NCI-H69 (cell line): Measurements from ENCODE around the gene ANKRD40.
"Not testable (repeated sequence)": the region's sequence is repeated elsewhere in the genome, so short reads cannot be mapped to it uniquely, and the experiment has no call there.

ENCODE experiments used
- DNase-seq: peaks from one replicate; lab custom pipeline; 2025; lab: John Stamatoyannopoulos, UW

ANKRD40 gene

DNA sequence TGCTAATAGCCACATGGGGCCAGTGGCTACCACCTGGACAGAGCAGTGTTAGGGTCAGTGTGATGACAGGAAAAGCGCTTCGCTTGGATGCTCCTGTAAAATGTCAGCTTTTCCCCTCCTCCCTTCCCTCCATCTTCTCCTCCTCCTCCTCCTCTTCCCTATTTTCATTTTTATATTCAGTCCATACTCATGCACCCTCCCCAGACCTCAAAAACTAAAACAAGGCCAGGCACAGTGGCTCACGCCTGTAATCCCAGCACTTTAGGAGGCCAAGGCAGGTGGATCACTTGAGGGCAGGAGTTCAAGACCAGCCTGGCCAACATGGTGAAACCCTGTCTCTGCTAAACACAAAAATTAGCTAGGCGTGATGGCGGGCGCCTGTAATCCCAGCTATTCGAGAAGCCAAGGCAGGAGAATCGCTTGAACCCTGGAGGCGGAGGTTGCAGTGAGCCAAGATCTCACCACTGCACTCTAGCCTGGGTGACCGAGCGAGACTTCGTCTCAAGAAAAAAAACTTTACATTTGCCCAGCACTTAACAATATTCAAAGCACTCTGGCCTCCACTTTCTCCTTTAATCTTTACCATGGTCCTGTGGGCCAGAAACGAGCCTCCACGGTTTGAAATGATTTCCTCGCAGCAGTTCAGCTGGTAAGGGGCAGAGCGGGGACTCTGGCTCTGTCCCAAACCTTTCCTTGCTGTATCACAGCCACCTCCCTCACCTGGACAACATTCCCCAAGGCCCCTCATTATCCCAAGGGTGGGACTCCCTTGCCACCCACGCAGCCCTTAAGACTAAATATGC, 21.8 kb downstream of the ANKRD40 start:
- DNase-seq = no peak

DNA sequence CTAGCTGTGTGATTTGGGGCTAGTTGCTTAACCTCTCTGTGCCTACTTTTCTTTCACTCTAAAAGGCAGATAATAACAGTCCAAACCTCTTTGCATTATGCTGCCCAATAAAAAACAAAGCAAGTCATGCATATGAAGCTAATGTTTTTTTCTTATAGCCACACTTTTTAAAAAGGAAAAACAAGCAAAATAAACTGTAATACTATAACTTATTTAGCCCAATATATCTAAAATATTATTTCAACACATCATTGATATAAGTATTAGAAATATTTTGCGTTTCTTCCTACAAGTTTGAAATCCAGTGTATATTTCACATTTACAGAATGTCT, 22.4 kb downstream of the ANKRD40 start:
- DNase-seq = no peak

DNA sequence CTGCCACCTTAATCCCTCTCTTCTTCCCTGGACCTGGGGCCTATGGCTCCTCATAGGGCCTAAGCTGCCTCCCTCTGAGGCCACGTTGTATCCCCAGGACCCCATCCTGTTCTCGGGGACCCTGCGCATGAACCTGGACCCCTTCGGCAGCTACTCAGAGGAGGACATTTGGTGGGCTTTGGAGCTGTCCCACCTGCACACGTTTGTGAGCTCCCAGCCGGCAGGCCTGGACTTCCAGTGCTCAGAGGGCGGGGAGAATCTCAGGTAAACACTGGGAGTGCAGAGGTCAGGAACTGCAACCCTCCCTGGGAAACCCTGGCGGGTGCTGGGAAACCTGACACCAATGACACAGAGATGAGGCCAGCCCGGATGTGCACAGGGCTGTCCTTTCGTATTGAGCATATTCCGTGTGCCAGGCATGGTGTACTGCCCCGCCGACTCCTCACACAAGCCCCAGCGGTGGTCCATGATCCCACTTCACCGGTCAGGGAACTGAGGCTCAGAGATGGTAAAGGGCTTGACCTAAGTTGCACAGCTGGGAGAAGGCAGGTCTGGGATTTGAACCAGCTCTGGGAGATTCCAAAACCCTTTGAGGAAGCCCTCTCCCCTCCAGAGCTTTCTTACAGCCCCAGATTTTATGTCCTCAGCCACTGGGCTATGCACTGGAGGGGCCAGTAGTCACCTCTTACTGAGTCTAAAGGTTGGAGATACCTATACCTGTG, 22.9 kb downstream of the ANKRD40 start:
- DNase-seq = peak; percentile 62

DNA sequence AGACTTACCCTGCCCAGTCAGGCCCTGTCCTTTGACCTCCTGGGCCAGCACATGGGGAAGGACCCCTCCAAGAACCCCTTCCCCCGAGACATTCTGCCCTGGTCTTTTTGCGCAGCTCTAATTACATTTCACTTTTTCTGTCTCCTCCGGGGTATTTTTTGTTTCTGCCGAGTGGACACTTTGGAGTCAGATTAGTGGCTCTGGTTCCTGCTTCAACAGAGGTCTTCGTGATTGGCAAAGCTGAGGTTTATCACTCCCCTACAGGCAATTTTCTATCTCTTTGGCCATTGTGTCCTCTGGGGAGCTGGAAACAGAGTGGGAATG, 23.5 kb downstream of the ANKRD40 start:
- no peak for DNase-seq

DNA sequence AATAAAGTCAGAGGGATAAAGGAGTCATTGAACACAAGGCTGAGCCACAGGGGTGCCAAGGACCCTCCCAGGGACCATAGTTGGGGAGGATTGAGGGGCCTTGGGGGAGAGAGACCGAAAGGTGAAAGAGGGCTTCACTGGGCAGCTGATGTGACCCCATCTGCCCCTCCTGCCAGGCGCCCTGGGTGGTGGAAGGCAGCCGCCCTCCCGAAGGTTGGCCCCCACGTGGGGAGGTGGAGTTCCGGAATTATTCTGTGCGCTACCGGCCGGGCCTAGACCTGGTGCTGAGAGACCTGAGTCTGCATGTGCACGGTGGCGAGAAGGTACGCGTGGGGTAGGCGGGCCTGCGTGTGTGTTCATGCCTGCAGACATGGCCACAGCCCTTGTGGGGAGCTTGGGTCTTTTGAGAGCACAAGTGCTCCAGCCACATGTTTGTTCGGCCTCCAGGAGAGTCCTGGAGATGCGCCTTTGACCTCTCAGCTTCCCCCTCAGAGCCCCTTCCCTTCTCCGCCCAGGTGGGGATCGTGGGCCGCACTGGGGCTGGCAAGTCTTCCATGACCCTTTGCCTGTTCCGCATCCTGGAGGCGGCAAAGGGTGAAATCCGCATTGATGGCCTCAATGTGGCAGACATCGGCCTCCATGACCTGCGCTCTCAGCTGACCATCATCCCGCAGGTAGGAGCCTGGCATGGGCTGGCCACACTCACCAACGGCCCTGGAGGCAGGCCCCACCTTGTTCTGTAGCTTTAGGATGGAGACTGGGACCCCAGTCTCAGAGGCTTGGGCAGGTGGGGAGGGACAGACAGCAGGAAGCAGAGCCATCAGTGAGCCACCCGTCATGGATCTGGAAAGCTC, 24.1 kb downstream of the ANKRD40 start:
- no peak for DNase-seq

DNA sequence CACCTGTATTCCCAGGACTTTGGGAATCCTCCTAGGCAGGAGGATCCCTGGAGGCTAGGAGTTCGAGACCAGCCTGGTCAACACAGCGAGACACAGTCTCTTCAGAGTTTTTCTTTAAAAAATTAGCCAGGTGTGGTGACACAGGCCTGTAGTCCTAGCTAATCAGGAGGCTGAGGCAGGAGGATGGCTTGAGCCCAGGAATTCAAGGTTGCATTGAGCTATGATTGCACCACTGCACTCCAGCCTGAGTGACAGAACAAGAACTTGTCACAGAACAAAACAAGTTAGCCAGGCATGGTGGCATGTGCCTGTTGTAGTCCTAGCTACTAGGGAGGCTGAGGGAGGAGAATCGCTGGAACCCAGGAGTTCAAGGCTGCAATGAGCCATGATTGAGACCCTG, 24.8 kb downstream of the ANKRD40 start:
- no peak for DNase-seq

DNA sequence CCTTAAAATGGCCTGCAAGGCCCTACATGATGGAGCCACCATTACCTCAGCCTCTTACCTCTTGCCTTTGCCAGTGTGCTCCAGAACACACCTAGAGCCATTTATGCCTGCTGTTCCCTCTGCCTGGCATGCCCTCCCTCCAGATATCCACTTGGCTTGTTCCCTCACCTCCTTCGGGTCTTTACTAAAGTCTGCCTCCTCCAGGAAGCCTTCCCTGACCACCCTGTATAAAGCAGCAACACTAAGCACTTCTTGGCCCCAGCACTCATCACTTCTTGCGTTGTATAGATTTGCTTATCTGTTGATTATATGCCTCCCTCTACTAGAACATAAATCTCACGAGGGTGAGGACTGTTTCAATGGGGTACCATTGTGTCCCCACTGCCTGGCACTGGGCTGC, 25.3 kb downstream of the ANKRD40 start:
- no peak for DNase-seq

DNA sequence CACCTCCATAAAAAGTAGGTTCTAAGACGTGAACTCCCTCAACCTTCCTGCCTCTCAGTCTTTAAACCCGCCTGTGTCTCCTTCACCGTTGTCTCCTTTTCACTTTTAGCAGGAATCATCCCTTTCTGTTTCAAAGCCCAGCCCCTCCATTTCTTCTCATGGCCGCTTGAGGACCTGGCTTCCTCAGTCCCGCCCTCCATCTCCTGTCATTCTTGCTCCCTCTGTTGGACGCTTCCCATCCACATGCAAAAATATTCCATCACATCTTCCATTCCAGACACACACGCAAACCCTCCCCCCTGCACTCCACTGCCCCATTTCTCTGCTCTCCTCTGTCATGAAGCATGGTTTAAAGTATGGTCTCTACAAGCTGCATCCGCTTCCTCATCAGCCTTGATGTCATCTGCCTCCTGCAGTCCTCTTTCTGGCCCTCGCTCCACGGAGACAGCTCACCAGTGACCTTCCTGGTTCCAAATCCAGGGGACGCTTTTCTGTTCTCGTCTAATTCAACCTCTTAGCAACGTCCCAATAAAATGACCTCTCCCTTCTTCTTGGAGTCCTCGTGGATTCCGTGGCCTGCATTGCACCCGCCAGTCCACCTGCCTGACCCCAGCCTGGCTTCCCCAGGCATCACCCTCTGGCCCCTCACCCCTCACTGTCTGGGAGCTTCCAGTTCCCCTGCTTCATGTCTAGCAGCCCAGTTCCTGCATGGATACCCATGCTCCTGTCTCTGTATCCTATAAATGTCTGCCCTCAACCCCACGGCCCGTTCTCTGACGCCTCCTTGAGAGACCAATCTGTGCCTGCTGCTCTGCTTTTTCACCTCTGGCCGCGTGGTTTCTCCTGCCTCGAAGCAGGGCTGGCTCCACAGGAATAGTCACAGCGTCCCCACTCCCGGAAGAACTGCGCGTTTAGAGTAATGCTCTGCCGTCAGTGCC, 26.2 kb downstream of the ANKRD40 start:
- peak; percentile 84 for DNase-seq

DNA sequence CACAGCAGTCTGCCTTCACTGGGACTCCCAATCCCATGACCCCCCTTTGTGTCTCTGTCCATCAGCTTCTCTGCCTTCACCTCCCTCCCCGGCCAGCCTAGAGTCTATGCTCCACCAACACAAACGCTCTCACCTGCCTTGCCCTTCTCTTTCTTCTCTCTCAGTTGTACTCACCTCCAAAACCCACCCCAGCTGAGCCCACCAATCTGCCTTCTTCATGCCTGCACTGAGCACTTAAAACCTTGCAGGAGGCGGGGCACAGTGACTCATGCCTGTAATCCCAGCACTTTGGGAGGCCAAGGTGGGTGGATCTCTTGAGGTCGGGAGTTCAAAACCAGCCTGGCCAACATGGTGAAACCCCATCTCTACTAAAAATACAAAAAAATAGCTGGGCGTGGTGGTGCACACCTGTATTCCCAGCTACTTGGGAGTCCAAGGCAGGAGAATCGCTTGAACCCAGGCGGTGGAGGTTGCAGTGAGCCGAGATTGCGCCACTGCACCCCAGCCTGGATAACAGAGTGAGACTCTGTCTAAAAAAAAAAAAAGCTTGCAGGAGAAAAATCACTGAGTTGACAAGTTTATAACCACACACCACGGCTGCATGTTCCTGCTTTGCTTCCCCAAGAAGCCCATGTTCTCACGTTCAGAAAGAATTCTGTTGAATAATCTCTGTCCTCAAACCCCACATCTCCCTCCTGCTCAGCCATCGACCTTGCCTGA, 27.0 kb downstream of the ANKRD40 start:
- DNase-seq = not testable (repeated sequence)

DNA sequence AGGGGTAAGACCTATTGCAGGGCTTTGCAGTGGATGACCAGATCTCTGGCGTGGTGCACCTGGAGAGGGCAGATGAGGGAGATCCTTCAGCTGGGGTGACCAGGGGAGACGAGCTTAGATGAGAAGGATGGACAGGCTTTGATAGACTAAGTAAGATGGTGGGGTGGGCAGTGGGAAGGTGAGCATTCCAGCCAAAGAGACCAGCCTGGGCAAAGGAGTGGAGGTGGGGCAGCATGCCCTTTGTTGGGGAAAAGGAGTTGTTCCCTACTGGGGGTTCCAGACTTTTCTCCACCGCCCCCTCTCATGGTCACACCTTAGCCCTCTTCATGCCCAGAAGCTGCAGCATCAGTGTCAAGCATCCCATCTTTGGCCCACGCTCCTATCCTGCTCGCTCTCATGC, 27.6 kb downstream of the ANKRD40 start:
- DNase-seq = no peak

DNA sequence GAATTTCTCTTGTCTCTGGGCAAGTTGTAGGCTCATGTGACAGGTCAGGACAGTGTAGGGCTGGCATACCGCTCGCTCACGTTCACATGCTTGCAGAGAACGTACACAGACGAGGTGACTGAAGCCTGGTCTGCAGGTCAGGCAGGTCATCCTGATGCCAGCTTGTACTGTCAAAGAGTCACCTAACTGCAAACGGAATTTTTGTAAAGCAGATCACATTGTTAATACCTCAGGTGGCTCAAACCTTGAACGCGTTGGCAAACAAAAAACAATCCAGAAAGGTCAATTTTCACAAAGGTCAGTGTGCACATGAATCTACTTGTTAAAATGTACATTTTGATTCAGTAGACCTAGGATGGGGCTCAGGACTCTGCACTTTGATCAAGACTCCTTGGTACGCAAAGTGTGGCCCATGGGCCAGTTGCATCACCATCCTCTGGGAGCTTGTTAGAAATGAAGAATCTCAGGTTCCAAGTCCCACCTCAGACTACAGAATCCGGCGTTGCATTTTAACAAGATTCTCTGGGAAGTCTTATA, 28.6 kb downstream of the ANKRD40 start:
- DNase-seq = no peak

DNA sequence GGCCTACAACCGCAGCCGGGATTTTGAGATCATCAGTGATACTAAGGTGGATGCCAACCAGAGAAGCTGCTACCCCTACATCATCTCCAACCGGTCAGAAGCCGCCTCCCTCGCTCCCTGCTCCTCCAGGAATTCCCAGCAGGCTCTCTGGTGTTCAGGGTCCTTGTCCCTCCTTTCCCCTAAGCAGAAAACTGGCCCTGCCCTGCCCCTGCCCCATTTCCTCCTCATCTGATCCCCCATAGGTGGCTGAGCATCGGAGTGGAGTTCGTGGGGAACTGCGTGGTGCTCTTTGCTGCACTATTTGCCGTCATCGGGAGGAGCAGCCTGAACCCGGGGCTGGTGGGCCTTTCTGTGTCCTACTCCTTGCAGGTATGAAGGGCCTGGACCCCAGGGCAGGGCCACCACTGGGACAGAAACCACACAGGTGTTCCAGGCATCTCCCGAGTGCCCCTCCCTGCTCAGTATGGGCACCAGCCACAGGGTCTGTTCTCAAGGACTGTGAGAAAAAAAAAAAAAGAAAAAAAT, 29.8 kb downstream of the ANKRD40 start:
- no peak for DNase-seq

DNA sequence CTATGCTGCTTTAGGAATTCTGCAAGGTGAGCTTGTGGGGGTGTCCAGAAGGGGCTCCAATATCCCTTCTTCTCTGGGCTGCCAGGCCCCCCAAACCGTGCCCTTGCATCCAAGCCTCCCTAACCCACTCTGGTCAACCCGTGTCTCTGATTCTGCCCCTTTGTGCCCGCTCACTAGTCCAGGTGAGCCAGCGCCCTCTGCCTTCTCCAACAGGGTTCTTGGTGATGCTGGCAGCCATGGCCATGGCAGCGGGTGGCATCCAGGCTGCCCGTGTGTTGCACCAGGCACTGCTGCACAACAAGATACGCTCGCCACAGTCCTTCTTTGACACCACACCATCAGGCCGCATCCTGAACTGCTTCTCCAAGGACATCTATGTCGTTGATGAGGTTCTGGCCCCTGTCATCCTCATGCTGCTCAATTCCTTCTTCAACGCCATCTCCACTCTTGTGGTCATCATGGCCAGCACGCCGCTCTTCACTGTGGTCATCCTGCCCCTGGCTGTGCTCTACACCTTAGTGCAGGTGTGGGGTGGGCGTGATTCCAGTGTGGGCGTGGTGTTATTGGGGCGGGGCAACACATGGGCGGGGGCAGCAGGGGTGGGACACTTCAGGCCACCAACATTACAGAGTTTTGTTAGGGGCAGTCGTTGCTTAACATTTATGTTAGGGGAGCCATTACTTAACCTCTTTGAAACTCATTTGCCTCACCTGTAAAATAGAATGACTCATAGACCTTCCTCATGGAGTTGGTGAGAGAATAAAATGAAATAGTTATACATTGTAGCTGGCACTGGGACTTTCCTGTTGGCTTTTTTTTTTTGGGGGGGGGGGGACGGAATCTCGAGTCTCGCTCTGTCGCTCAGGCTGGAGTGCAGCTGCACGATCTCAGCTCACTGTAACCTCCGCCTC, 31.4 kb downstream of the ANKRD40 start:
- DNase-seq = no peak

DNA sequence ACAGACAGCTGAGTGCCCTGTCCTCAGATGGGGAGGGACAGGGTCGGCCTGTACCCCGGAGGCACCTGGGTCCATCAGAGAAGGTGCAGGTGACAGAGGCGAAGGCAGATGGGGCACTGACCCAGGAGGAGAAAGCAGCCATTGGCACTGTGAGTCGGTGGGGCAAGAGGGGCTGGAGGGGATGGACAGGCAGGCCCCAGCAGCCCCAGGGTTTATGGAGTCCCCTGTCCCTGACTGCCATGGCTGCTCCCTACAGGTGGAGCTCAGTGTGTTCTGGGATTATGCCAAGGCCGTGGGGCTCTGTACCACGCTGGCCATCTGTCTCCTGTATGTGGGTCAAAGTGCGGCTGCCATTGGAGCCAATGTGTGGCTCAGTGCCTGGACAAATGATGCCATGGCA, 32.1 kb downstream of the ANKRD40 start:
- DNase-seq = peak; percentile 68

DNA sequence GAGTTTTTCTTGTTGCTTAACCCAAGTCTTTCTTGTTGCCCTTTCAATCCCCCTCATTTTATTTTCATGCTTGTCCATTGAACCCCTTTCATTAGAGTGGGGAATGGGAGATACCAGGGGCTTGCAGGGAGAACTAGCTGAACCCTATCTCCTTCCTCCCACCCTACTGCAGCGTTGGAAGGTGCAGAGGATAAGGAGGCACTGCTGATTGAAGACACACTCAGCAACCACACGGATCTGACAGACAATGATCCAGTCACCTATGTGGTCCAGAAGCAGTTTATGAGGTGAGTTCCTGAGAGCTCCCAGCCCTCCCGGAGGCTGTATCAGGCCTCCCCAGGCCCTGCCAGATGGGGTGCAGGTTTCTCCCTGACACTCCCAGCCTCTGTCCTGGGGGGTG, 32.5 kb downstream of the ANKRD40 start:
- DNase-seq = no peak

DNA sequence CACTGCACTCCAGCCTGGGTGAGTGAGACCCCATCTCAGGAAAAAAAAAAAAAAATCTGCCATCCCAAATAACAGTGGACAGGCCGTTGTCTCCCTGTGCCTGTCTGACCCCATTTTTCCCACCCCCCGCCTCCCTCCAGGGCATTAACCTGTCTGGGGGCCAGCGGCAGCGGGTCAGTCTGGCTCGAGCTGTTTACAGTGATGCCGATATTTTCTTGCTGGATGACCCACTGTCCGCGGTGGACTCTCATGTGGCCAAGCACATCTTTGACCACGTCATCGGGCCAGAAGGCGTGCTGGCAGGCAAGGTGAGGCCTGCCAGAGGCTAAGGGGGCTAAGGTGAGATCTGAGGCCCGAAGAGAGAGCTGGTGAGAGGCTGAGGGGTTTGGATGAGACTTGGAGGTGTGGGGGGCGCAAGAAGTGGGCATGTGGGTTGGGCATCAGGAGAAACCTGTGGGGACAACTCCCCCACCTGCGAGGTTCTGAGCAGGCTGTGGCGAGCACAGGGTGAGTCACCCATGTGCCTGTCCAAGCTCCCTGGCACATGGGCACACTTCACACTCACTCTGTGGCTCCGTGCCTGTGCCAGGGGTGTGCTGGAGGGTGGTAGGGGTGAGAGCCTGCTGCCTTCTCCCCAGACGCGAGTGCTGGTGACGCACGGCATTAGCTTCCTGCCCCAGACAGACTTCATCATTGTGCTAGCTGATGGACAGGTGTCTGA, 34.7 kb downstream of the ANKRD40 start:
- DNase-seq = no peak

DNA sequence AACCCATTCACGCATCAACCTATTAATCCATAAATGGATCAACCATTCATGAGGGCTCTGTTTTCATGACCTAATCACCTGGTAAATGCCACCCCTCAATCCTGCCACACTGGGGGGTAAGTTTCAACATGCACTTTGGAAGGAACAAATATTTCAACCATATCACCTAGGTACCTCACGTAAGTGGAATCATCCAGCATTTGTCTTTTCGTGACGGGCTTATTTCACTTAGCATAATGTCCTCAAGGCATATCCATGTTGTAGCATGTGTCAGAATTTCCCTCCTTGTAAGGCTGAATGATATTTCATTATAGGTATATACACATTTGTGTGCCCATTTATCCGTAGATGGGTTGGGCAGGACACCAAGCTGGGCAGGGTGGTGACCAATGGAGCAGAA, 35.6 kb downstream of the ANKRD40 start:
- DNase-seq = no peak

DNA sequence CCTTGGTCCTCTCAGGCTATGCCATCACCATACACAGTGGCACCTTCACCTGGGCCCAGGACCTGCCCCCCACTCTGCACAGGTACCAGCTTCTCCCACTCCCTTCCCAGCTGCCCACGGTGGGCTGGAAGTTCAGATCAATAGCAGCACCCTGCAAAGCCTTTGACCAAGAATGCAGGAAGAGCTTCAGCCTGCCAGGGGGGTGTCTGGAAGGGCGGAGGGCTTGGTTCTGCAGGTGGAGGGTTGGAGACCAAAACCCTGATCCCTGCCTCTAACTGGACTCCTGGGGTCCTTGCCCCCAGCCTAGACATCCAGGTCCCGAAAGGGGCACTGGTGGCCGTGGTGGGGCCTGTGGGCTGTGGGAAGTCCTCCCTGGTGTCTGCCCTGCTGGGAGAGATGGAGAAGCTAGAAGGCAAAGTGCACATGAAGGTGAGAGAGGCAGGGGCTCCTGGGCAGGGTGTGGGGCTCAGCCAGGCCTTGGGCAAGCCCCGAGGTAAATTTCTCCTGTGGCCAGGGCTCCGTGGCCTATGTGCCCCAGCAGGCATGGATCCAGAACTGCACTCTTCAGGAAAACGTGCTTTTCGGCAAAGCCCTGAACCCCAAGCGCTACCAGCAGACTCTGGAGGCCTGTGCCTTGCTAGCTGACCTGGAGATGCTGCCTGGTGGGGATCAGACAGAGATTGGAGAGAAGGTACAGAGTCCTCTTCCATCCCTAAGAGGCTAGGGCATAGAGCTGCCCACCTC, 38.7 kb downstream of the ANKRD40 start:
- no peak for DNase-seq
